ENCODE results near the gene CYTH1. TPM values are rescaled to one million over a fixed set of nuclear protein-coding genes. Genes with fewer than 3 reads are reported as not detected.

CYTH1 gene
- polyA plus RNA-seq, 1 of the 3 experiments (the other 2 are of a cell fraction), result 23.8 TPM

GRCh38 chr17:78716292-78716691 is 65.8 kb downstream of the CYTH1 start:
- peak overlapping the region; percentile 39 to 98; a peak in 3 of 4 replicates for H3K27ac ChIP-seq (ENCODE audit: low read depth in 2 of 2, low read length in 1 of 2)
- peaks cover 70% of the 10 kb centered on the region for H3K79me2 ChIP-seq (ENCODE audit: insufficient read depth)
- no peaks in the 10 kb centered on the region for H3K9me2 ChIP-seq
- ChIA-PET CTCF (interaction anchor here (0.7 to 4.5 kb wide), 14 partner anchors 8 to 294 kb away, joined by 3 to 61 read pairs (median 5); no protein-coding TSS in a partner anchor), POLR2A (interaction anchor here (0.7 to 2.3 kb wide), 14 partner anchors 8 to 219 kb away, joined by 3 to 13 read pairs (median 4); no protein-coding TSS in a partner anchor)
- no peak overlapping the region for H3K9ac ChIP-seq
- no peaks in the 10 kb centered on the region for H3K27me3 ChIP-seq (ENCODE audit: insufficient read depth)
- H3K9me3 ChIP-seq, result no peaks in the 10 kb centered on the region
- H2AFZ ChIP-seq (ENCODE audit: low read depth), result no peak overlapping the region; the same call in 1 of the 2 replicates
- H3K4me2 ChIP-seq, result peak overlapping the region; percentile 88
- no peaks in the 10 kb centered on the region for H3F3A ChIP-seq (replicated peaks; ENCODE audit: insufficient read depth)
- no peaks in the 10 kb centered on the region for H3K36me3 ChIP-seq (replicated peaks in 1 of 2; ENCODE audit: control insufficient read depth in 1 of 2, insufficient read depth in 2 of 2, low read length in 1 of 2)
- WGBS (ENCODE audit: low lambda C conversion rate), result 73% methylated on average over 1 of the region's 1 CpG
- peak; percentile 47 for DNase-seq
- H3K4me3 ChIP-seq (ENCODE audit: low read depth in 2 of 2, low read length in 1 of 2), result no peak overlapping the region; a peak in 1 of 4 replicates
- peaks cover 28 to 56% of the 10 kb centered on the region in 2 experiments for H3K4me1 ChIP-seq (ENCODE audit: control insufficient read depth in 1 of 2, insufficient read depth in 2 of 2, low read depth in 1 of 2, low read length in 1 of 2)
- H4K20me1 ChIP-seq (ENCODE audit: insufficient read depth), result 0 out of 2 replicates have a peak, but pooled peaks cover 9% of the 10 kb centered on the region
- TF ChIP-seq RCOR1 (IDR thresholded peaks at IDR 0.05; ENCODE audit: low read length) (no peak), GABPA (IDR thresholded peaks at IDR 0.05; ENCODE audit: low read depth) (no peak), REST (IDR thresholded peaks at IDR 0.05; ENCODE audit: low read depth, low read length) (no peak), FOXJ3 (CRISPR knock-in tag; IDR thresholded peaks at IDR 0.05) (no peak), NRF1 (IDR thresholded peaks at IDR 0.05; ENCODE audit: low read depth, low read length) (no peak), NFIC (IDR thresholded peaks at IDR 0.05; ENCODE audit: borderline replicate concordance) (no peak), MXI1 (IDR thresholded peaks at IDR 0.05; ENCODE audit: low read depth, low read length) (no peak), ELF1 (IDR thresholded peaks at IDR 0.05) (no peak), EP300 (IDR thresholded peaks at IDR 0.05; ENCODE audit: borderline replicate concordance in 1 of 2, low read depth in 1 of 2, low read length in 1 of 2) (peak in 1 of 2 experiments; percentile 86; a peak in 2 of 4 replicates), ZBTB33 (IDR thresholded peaks at IDR 0.05; ENCODE audit: borderline replicate concordance, low read depth) (no peak), CHD2 (IDR thresholded peaks at IDR 0.05; ENCODE audit: low read length, partially characterized antibody) (peak; percentile 35), FOSL2 (IDR thresholded peaks at IDR 0.05; ENCODE audit: borderline replicate concordance, low read depth) (no peak), TCF12 (IDR thresholded peaks at IDR 0.05) (no peak), RFX5 (IDR thresholded peaks at IDR 0.05; ENCODE audit: low read length) (no peak), IRF3 (IDR thresholded peaks at IDR 0.05; ENCODE audit: low read depth, low read length) (no peak), CTCF (IDR thresholded peaks at IDR 0.05) (no peak), USF1 (IDR thresholded peaks at IDR 0.05; ENCODE audit: borderline replicate concordance, low read depth) (no peak), MAX (IDR thresholded peaks at IDR 0.05; ENCODE audit: low read depth) (no peak), RAD21 (IDR thresholded peaks at IDR 0.05; ENCODE audit: low read length) (no peak), RXRA (IDR thresholded peaks at IDR 0.05; ENCODE audit: borderline replicate concordance, low read depth) (no peak), PBX3 (IDR thresholded peaks at IDR 0.05) (no peak), TAF1 (IDR thresholded peaks at IDR 0.05; ENCODE audit: borderline replicate concordance, low read depth, low read length) (no peak), YY1 (IDR thresholded peaks at IDR 0.05; ENCODE audit: low read depth) (no peak), MEF2A (IDR thresholded peaks at IDR 0.05; ENCODE audit: borderline replicate concordance, low read depth) (no peak)
